Adrenal gland (tissue), 12 donors: ENCODE measurements around the gene POC5. TPM values are rescaled to one million over a fixed set of nuclear protein-coding genes. Genes with fewer than 3 reads are reported as not detected.

Experiments used
- DNase-seq, 7 donors: peaks; one replicate each; pipeline ENCODE4 v3.0.0-alpha.2; 2019 to 2020
- H3K27ac ChIP-seq, 5 donors: fragments of 200-600 bp; sonication (generic) in 4 of 5; 1 replicate in 3 of 5; 2 replicates in 2 of 5; pipeline versions ENCODE4 v1.5.1 to v1.8.0; 2016 to 2020; ENCODE audit warnings: mild to moderate bottlenecking in 1 of 5
- H3K27me3 ChIP-seq: fragments of 200-600 bp; 2 replicates; pipeline ENCODE4 v1.8.0; 2021
- H3K36me3 ChIP-seq, 2 donors: fragments of 200-600 bp; replicated peaks in 1 of 2; 1 replicate in 1 of 2; 2 replicates in 1 of 2; pipeline versions ENCODE4 v1.5.1 to v1.8.0; 2018 to 2022
- H3K4me1 ChIP-seq, 2 donors: fragments of 200-600 bp; replicated peaks in 1 of 2; 1 replicate in 1 of 2; 2 replicates in 1 of 2; pipeline versions ENCODE4 v1.5.1 to v1.8.0; 2018 to 2021
- H3K4me3 ChIP-seq, 4 donors: fragments of 200-600 bp; sonication (generic) in 3 of 4; one replicate each; pipeline ENCODE4 v1.5.1; 2016 to 2018
- H3K9me3 ChIP-seq, 3 donors: fragments of 200-600 bp; sonication (generic) in 1 of 3; replicated peaks in 1 of 3; 1 replicate in 2 of 3; 2 replicates in 1 of 3; pipeline versions ENCODE4 v1.5.1 to v1.8.0; 2016 to 2021
- POLR2A ChIP-seq, 2 donors: fragments of 450-650 bp; IDR thresholded peaks; one replicate each; pipeline ENCODE4 v1.6.1; 2017; ENCODE audit warnings: antibody characterized with exemption in 2 of 2, mild to moderate bottlenecking in 2 of 2, moderate library complexity in 1 of 2
- WGBS, 4 donors: extraction: QIAGEN DNeasy Blood & Tissue Kit in 2 of 4; methylation state at CpG; one replicate each; pipeline versions ENCODE4 v1.1.5 to v1.1.7; 2013 to 2017; 5-methylcytosine and 5-hydroxymethylcytosine counted together
- intact Hi-C, 2 donors: fragments of 100-400 bp; cut with DNase I; formaldehyde crosslinking; loops; one replicate each; pipeline versions ENCODE4 v1.14.1 to v1.15.0; 2022 to 2023
- polyA plus RNA-seq, 3 donors: library from polyadenylated mRNA; stranded (reverse); fragments of 200-250 nt in 2 of 3; fragments of 350-450 nt in 1 of 3; fragmentation: Illumina TruSeq in 1 of 3; extraction: RNeasy Lipid Tissue Mini Kit (QIAGEN cat#74804) in 1 of 3; gene quantifications; one replicate each; pipeline ENCODE4 v1.2.3, GENCODE V29; 2013 to 2014
- total RNA-seq, 9 donors: library from RNA; depleted of rRNA in 4 of 9; stranded (reverse); fragments of >200 nt in 4 of 9; fragments of 120-200 nt in 1 of 9; fragmentation: NEBNext Ultra II Directional in 1 of 9; extraction: Animal tissue kit (Norgen Biotek cat#: 25700) in 1 of 9; gene quantifications; one replicate each; pipeline versions ENCODE4 v1.1.0 to v1.2.4, GENCODE V29; 2013 to 2023
- TF ChIP-seq, protein P1 (sequence below), 6 experiments: fragments of 450-650 bp in 4 of 6; fragments of 200-600 bp in 2 of 6; sonication (generic) in 1 of 6; IDR thresholded peaks; 1 replicate in 5 of 6; 2 replicates in 1 of 6; pipeline versions ENCODE4 v1.5.1 to v1.8.0; 2016 to 2021; ENCODE audit warnings: antibody characterized with exemption in 6 of 6, mild to moderate bottlenecking in 2 of 6, moderate library complexity in 1 of 6
- donor health status: healthy with polysubstance abuse.
- donor health status: Bipolar disorder and iron deficiency.
- donor health status: DM: yes; HTN: yes; CAD: no.
- donor health status: DM: no; HTN: no; CAD: no.
- donor health status: DM: no; HTN: no; CAD: no.
- donor health status: DM: yes; HTN: yes; CAD: no.

Gene POC5
- total and polyA plus RNA-seq, 12 donors, result 6.5 to 22.3 (median 13.6) TPM

DNA sequence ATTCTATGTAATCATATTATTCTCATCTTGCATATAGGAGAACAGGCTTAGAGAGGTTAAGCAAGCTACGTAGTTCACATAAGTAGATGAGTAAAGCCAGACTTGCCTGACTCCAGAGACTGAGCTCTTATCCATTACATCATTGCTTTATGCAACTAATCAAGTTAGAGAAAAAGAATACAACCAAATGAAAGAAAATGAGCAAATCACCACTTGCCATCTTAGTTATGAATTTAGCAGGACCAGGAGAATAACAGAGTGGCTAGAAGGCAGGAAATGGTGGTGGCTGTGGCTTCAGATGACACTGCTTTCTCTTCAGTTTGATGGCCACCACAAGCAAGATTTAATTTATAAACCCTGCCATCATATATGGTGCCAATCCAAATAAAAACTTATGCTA, 26.6 kb downstream of the POC5 start:
- Histone ChIP-seq H3K27ac (no peak overlapping the region), H3K27me3 (no peaks in the 10 kb centered on the region), H3K4me1 (no peaks in the 10 kb centered on the region), H3K4me3 (no peak overlapping the region), H3K36me3 (peaks cover 0 to 15% of the 10 kb centered on the region in 2 donors), H3K9me3 (peaks cover 0 to 5% (median 0%) of the 10 kb centered on the region in 3 donors)
- no peak for DNase-seq
- 80 to 93% (median 91%) methylated on average over 1 of the region's 1 CpG for WGBS, 4 donors
- intact Hi-C loops, result no loop called here
- TF ChIP-seq POLR2A (IDR thresholded peaks at IDR 0.05), result no peak
- TF ChIP-seq, protein P1, sequence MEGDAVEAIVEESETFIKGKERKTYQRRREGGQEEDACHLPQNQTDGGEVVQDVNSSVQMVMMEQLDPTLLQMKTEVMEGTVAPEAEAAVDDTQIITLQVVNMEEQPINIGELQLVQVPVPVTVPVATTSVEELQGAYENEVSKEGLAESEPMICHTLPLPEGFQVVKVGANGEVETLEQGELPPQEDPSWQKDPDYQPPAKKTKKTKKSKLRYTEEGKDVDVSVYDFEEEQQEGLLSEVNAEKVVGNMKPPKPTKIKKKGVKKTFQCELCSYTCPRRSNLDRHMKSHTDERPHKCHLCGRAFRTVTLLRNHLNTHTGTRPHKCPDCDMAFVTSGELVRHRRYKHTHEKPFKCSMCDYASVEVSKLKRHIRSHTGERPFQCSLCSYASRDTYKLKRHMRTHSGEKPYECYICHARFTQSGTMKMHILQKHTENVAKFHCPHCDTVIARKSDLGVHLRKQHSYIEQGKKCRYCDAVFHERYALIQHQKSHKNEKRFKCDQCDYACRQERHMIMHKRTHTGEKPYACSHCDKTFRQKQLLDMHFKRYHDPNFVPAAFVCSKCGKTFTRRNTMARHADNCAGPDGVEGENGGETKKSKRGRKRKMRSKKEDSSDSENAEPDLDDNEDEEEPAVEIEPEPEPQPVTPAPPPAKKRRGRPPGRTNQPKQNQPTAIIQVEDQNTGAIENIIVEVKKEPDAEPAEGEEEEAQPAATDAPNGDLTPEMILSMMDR (IDR thresholded peaks at IDR 0.05), result no peak

DNA sequence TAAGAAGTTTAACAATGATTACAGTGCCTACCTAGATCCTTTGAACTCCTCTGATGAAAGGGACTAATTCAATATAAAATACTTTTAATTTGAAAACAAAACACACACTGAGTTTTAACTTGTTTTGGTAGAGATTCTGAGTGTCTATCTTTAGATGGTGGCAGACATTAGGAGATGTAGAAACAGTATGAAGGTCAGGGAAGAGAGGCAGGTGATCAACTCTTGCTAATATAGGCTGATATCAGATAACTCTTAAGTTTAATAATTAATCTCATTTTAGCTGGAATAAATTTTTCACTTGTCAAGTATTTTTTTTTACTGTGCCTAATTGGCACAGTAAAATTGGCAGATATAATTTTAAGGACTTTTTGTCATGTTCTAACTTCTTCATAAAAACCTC, 30.8 kb downstream of the POC5 start:
- Histone ChIP-seq H3K36me3 (peaks cover 0 to 23% of the 10 kb centered on the region in 2 donors), H3K27ac (no peak overlapping the region), H3K4me3 (no peak overlapping the region), H3K4me1 (no peaks in the 10 kb centered on the region), H3K27me3 (no peaks in the 10 kb centered on the region), H3K9me3 (peaks cover 0 to 5% (median 0%) of the 10 kb centered on the region in 3 donors)
- no peak for DNase-seq
- TF ChIP-seq, protein P1 (IDR thresholded peaks at IDR 0.05), result no peak
- no peak for TF ChIP-seq POLR2A (IDR thresholded peaks at IDR 0.05)
- intact Hi-C loops, result loop anchor here in 1 of 2 donors (10.0 kb wide), 1 partner anchor 282 kb away; no protein-coding TSS in a partner anchor

DNA sequence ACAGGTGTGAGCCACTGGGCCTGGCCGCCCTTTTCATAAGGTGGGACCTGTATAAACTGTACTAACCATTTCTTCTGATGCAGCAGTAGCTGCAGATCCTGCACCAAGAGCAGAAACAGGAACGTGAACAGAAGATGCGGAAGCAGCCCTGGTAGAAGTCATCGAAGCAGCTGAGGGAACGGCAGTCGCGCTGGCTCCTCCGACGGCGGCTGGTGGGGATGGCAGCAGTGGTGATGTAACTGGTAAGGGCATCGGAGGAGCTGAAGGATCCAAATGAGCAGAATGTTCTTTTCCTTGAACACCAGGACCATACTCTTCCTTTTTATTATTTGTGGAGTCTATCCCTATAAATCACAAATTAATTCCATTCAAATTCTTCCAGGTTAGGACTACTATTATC, 32.1 kb downstream of the POC5 start:
- DNase-seq, result no peak
- Histone ChIP-seq H3K36me3 (peaks cover 0 to 23% of the 10 kb centered on the region in 2 donors), H3K27ac (no peak overlapping the region), H3K4me3 (no peak overlapping the region), H3K27me3 (no peaks in the 10 kb centered on the region), H3K9me3 (no peaks in the 10 kb centered on the region), H3K4me1 (peaks cover 0 to 4% of the 10 kb centered on the region in 2 donors)
- intact Hi-C loops, result loop anchor here in 1 of 2 donors (10.0 kb wide), 1 partner anchor 280 kb away; no protein-coding TSS in a partner anchor
- WGBS, 4 donors, result 96 to 99% (median 98%) methylated on average over 11 of the region's 11 CpGs
- TF ChIP-seq POLR2A (IDR thresholded peaks at IDR 0.05), result no peak
- TF ChIP-seq, protein P1 (IDR thresholded peaks at IDR 0.05), result no peak

DNA sequence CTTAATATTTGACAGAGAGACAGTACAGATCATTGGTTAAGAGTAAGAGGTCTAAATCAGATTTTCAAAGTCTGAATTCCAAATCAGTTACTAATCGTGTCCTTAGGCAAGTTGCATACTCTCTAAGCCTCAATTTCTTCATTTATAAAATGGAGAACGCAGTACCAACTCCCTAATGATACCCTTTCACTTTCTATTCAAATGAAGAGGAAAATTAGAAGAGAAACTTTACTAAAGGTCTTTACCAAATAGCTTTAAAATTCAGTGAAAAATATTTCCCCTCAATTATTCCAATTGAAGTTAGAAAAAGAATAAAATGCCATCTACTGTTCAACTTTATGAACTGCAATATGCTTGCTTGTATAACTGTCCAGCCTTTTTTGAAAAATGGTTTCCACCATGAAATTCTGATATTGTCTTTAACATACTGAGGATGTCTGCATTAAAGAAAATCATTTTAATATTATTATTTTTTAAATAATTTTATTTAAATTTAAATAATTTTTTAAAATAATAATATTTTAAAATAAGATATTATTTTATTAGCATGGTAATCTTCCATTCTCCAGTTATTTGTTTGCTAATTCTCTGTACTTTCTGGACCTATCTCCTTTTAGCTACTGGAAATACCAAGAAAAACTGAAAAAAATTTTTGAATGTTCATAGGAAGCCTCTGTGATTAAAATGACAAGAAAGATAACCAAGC, 36.0 kb downstream of the POC5 start:
- TF ChIP-seq, protein P1 (IDR thresholded peaks at IDR 0.05), result peak; percentile 66 to 89 (median 82)
- no peak for TF ChIP-seq POLR2A (IDR thresholded peaks at IDR 0.05)
- Histone ChIP-seq H3K36me3 (peaks cover 4 to 8% of the 10 kb centered on the region in 2 donors), H3K27me3 (no peaks in the 10 kb centered on the region), H3K4me1 (peaks cover 0 to 17% of the 10 kb centered on the region in 2 donors), H3K4me3 (peak overlapping the region in 1 of 4 donors; percentile 36), H3K27ac (no peak overlapping the region), H3K9me3 (no peaks in the 10 kb centered on the region)
- intact Hi-C loops, result loop anchor here in 1 of 2 donors (10.0 kb wide), 1 partner anchor 276 kb away; no protein-coding TSS in a partner anchor
- WGBS, 4 donors, result 13 to 19% (median 15%) methylated on average over 2 of the region's 2 CpGs
- DNase-seq, result no peak
